ENCODE data around the gene RASA1.
"Not testable (repeated sequence)": the region's sequence is repeated elsewhere in the genome, so short reads cannot be mapped to it uniquely, and the experiment has no call there.

The RASA1 gene

DNA sequence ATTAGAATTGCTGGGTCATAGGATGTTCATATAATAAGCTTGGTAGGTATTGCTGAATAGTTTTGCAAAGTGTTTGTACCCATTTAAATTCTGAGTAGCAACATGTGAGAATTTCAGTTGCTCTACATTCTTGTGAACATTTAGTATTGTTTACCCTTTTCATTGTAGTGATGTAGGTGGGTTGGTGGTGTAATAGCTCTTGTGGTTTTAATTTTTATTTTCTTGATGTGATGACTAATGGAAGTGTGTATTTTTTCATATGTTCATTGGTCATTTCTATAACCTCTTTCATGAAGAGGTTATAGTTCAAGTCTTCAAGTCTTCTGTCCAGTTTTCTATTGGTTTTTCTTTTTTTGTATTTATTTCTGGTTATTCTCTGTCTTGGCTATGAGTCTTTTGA lies 34.4 kb downstream of the RASA1 start:
- TF ChIP-seq, protein P1, sequence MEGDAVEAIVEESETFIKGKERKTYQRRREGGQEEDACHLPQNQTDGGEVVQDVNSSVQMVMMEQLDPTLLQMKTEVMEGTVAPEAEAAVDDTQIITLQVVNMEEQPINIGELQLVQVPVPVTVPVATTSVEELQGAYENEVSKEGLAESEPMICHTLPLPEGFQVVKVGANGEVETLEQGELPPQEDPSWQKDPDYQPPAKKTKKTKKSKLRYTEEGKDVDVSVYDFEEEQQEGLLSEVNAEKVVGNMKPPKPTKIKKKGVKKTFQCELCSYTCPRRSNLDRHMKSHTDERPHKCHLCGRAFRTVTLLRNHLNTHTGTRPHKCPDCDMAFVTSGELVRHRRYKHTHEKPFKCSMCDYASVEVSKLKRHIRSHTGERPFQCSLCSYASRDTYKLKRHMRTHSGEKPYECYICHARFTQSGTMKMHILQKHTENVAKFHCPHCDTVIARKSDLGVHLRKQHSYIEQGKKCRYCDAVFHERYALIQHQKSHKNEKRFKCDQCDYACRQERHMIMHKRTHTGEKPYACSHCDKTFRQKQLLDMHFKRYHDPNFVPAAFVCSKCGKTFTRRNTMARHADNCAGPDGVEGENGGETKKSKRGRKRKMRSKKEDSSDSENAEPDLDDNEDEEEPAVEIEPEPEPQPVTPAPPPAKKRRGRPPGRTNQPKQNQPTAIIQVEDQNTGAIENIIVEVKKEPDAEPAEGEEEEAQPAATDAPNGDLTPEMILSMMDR (IDR thresholded peaks at IDR 0.05; ENCODE audit: low read depth, low read length, missing control alignments) = no peak
- H3K4me3 ChIP-seq (replicated peaks; ENCODE audit: low read depth, low read length) = no peak overlapping the region
- DNase-seq (ENCODE audit: extremely low read depth, low read depth) = peak; percentile 7

- no peak overlapping the region for H3K4me3 ChIP-seq (replicated peaks; ENCODE audit: low read depth, low read length)
- DNase-seq (ENCODE audit: extremely low read depth, low read depth) = no peak
- TF ChIP-seq, protein P1 (IDR thresholded peaks at IDR 0.05; ENCODE audit: low read depth, low read length, missing control alignments) = no peak
Measured at GRCh38 chr5:87303324-87303723, 35.6 kb downstream of the RASA1 start.

GRCh38 chr5:87306090-87306489 lies 38.4 kb downstream of the RASA1 start:
- H3K4me3 ChIP-seq (replicated peaks; ENCODE audit: low read depth, low read length); DNase-seq (ENCODE audit: extremely low read depth, low read depth): not testable (repeated sequence)

GRCh38 chr5:87307796-87308423 lies 40.2 kb downstream of the RASA1 start:
- no peak for DNase-seq (ENCODE audit: extremely low read depth, low read depth)
- TF ChIP-seq, protein P1 (IDR thresholded peaks at IDR 0.05; ENCODE audit: low read depth, low read length, missing control alignments) = no peak
- no peak overlapping the region for H3K4me3 ChIP-seq (replicated peaks; ENCODE audit: low read depth, low read length)

- no peak for DNase-seq (ENCODE audit: extremely low read depth, low read depth)
- TF ChIP-seq, protein P1 (IDR thresholded peaks at IDR 0.05; ENCODE audit: low read depth, low read length, missing control alignments) = no peak
- no peak overlapping the region for H3K4me3 ChIP-seq (replicated peaks; ENCODE audit: low read depth, low read length)
Measured at GRCh38 chr5:87311405-87312279, 44.0 kb downstream of the RASA1 start.

DNA sequence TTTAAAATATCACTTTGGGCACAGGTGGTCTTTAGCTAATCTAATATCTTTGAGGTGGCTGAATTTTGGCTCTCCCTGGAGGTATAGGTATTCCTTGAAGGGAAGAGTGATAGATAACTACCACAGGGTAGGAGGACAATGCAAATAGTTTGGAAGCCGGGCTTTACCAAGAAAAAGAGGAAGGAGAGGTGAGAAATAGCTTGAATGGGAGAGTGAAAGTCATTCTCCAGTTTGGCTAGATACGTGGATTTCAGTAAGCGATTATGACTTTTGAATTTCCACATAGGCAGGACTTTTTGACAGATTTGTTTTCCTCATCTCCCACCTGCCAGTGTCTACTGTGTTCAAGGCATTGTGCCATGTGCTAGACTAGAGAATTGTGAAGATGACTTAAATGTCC lies 45.5 kb downstream of the RASA1 start:
- H3K4me3 ChIP-seq (replicated peaks; ENCODE audit: low read depth, low read length) = no peak overlapping the region
- TF ChIP-seq, protein P1 (IDR thresholded peaks at IDR 0.05; ENCODE audit: low read depth, low read length, missing control alignments) = no peak
- no peak for DNase-seq (ENCODE audit: extremely low read depth, low read depth)

DNA sequence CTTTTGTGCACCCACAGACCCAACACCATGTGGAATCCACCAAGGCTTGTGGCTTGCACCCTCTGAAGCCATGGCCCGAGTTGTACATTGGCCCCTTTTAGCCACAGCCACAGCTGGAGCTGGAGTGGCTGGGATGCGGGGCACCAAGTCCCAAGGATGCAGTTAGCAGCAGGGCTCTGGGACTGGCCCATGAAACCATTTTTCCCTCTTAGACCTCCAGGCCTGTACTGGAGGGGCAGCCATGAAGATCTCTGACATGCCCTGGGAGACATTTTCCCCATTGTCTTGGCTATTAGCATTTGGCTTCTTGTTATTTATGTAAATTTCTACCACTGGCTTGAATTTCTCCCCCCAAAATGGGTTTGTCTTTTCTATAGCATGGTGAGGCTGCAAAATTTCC lies 51.8 kb downstream of the RASA1 start:
- DNase-seq (ENCODE audit: extremely low read depth, low read depth) = no peak
- no peak overlapping the region for H3K4me3 ChIP-seq (replicated peaks; ENCODE audit: low read depth, low read length)
- TF ChIP-seq, protein P1 (IDR thresholded peaks at IDR 0.05; ENCODE audit: low read depth, low read length, missing control alignments) = no peak

Measured in HFF-Myc (cell line).